IPS DF 19.7 (cell line): ENCODE measurements around the gene SRSF11.
A peak's percentile ranks its signal among the peaks of the same experiment; 100 is the strongest.
"Not testable (repeated sequence)": the region's sequence is repeated elsewhere in the genome, so short reads cannot be mapped to it uniquely, and the experiment has no call there.

Experiments
- DNase-seq: peaks from one replicate; pipeline ENCODE4 v3.0.0-alpha.2; 2013; ENCODE audit warnings: low read depth, low spot score

Gene SRSF11, protein sequence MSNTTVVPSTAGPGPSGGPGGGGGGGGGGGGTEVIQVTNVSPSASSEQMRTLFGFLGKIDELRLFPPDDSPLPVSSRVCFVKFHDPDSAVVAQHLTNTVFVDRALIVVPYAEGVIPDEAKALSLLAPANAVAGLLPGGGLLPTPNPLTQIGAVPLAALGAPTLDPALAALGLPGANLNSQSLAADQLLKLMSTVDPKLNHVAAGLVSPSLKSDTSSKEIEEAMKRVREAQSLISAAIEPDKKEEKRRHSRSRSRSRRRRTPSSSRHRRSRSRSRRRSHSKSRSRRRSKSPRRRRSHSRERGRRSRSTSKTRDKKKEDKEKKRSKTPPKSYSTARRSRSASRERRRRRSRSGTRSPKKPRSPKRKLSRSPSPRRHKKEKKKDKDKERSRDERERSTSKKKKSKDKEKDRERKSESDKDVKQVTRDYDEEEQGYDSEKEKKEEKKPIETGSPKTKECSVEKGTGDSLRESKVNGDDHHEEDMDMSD

DNA sequence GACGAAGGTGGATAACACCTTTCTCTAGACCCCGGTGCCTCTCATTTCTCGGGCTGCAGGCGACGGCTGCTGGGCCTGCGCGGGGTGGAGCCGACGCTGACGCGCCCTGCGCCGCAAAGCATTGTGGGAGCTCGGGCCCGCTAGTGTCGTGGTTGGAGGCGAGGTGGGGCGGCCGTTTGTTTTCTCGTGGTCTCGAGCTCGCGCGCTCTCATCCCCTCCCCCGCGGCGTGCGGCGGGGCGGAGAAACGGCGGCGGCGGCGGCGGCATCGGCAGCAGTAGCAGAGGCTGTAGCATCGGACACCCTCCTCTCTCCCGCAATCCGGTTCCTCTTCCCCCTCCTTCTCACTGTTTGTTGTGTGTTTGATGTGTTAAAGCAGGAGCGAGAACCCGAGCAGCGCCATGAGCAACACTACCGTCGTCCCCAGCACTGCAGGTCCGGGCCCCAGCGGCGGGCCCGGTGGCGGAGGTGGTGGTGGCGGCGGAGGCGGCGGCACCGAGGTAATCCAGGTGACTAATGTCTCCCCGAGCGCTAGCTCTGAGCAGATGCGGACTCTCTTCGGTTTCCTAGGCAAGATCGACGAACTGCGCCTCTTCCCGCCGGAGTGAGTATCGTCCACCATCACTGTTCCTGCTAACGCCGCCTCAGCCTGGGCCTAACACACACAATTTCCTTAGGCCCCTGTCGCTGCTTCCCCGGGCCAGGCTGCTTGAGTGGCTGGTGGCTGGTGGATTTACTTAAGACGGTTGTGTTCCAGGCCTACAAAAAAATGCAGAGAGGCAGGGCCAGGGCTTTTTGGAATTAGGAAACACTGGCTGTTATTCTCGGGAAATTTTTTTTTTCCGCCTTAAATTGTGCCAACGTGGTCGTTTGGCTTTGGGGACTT is at the start of gene SRSF11:
SRSF11 (plus strand) TSS at position 143 of the 884 bp plus-strand sequence; CDS start at position 400, 257 bp downstream.
- peak; percentile 48 for DNase-seq

DNA sequence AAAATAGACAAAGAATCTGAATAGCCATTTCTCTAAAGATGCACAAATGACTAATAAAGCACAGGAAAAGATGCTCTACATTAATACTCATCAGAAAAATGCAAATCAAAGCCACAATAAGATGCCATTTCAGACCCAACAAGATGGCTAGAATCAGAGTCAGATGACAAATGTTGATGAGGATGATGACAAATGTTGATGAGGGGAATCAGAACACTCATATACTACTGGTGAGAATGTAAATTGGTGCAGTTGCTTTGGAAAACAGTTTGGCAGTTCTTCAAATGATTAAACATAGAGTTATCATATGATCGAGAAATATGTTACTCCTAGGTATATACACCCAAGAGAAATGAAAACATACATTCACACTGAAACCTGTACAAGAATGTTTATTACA is 49.7 kb upstream of the SRSF11 start:
- no peak for DNase-seq

DNA sequence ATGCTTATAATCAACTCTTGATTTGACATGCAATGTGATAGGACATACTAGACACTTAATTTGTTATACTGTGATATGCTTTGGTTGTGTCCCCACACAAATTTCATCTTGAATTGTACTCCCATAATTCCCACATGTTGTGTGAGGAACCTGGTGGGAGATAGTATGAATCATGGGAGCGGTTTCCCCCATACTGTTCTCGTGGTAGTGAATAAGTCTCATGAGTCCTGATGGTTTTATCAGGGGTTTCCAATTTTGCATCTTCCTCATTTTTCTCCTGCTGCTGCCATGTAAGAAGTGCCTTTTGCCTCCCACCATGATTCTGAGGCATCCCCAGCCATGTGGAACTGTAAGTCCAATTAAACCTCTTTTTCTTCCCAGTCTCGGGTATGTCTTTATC is 36.0 kb upstream of the SRSF11 start:
- not testable (repeated sequence) for DNase-seq

DNA sequence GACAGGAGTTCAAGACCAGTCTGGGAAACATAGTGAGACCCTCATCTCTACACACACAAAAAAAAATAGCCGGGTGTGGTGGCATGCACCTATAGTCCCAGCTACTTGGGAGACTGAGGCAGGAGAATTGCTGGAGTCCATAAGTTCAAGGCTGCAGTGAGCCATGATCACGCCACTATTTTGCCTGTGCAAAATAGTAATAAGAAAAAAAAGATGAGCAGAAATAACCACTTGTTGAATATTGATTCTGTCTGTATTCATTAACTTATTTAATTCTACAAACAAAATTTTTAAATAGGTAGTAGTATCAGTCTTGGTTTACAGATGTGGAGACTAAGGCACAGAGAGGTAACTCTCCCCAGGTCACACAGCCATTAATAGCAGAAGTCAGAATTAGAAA is 32.7 kb upstream of the SRSF11 start:
- no peak for DNase-seq

DNA sequence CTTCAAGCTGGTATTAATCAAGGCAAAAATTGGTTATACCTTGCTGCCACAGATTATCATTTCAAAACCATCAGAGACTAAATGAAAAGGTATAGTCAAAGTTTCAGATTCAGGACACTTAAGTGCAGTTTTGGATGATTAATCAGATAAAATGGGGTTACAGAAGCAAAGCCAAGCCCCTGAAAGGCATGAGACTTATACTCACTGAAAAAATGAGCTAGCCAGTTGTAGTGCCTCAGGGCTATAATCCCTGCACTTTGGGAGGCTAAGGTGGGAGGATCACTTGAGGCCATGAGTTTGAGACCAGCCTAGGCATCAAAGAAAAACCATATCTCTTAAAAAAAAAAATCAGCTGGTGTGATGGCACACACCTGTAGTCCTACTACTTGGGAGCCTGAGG is 31.0 kb upstream of the SRSF11 start:
- no peak for DNase-seq

DNA sequence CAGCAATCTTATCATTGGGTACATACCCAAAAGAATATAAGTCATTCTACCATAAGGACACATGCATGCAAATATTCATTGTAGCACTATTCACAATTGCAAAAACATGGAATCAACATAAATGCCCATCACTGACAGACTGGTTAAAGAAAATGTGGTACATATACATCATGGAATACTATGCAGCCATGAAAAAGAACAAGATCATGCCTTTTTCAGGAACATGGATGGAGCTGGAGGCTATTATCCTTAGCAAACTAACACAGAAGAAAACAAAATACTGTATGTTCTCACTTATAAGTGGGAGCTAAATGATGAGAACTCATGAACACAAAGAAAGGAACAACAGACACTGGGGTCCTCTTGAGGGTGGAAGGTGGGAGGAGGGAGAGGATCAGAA is 28.7 kb upstream of the SRSF11 start:
- not testable (repeated sequence) for DNase-seq

DNA sequence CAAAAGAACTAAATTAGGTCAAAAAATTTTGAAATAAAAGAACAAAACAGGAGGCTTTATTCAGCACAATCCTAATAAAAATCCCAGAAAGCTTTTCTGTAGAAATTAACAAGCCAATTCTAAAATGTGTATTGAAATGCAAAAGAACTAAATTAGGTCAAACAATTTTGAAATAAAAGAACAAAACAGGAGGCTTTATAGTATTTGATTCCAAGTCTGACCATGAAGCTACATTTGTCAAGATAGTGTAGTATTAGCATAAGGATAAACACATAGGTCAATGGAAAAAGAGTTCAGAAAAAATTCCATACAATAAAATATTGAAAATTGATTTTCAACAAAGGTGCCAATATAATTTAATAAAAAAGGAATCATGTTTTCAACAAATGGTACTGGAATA is 26.6 kb upstream of the SRSF11 start:
- DNase-seq = no peak

DNA sequence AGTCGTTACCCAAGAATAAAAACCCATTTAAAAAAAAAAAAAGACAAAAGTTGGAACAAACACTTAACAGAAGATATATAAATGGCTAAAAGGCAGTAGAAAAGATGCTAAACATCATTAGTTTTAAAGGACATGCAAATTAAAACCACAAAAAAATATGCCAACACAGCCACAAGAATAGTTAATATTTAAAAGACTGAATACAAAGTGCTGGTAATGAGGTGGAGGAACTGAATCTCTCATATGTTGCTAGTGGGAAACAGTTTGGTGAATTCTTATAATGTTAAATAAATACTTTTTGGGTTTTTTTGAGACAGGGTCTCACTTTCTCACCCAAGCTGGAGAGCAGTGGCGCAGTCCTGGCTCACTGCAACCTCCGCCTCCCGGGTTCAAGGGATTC is 25.8 kb upstream of the SRSF11 start:
- DNase-seq = no peak

DNA sequence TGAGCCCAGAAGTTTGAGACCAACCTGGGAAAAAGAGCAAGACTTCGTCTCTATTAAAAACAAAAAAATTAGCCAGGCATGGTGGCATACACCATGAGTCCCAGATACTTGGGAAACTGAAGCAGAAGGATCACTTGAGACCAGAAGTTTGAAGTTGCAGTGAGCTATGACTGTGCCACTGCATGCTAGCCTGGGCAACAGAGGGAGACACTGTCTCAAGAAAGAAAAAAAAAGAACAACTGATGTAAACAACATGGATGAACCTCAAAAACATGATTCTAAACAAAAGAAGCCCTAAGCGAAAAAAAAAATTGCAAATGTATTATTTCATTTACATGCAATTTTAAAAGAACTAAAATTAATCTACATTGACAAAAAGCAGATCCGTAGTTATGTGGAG is 24.8 kb upstream of the SRSF11 start:
- no peak for DNase-seq

DNA sequence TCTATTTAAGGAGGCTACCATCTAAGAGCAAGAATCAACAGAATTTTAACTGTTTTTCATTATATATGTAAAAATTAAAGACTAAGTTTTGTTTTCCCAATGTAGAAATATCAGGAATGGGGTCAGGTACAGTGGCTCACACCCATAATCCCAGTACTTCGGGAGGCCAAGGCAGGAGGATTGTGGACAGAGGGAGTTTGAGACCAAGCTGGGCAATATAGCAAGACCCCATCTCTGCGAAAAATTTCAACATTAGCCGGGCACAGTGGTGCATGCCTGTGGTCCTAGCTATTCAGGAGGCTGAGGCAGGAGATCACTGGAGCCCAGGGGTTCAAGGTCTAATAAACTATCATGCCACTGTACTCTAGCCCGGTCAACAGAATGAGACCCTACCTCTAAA is 21.1 kb upstream of the SRSF11 start:
- DNase-seq = no peak

DNA sequence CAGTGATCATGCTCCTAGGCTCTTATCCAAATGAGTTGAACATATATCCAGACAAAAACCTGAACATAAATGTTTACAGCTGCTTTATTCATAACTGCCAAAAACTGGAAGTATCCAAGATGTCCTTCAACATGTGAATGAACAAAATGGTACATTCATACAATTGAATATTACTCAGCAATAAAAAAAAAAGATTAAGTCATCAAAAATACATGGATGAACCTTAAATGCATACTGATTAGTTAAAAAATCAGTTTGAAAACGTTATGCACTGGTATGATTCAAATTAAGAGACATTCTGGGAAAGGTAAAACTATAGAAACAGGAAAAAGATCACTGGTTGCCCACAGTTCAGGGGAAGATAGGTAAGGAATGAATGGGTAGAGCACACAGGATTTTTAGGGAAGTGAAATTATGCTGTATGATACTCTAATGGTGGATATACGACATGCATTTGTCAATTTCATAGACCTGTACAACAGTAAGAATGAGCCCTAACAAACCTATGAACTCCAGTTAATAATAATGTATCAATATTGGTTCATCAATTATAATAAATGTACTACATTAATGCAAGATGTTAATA is 18.9 kb upstream of the SRSF11 start:
- no peak for DNase-seq

DNA sequence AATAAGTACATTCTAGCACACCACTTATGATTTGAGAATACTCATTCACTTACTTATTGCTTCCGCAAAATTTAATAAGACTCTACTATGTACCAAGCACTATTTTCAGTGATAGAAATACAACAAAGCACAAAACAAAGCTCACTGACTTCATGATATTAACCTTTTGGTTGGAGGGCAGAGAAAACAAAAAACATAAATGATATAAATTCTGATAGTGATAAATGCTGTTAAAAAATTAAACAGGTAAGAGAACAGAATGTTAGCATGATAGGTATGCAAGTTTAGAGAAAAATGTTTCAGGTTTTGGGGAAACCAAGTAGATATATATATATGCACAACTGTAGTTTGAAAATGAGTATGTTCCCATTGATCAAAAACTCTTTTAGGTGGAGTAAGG is 17.0 kb upstream of the SRSF11 start:
- no peak for DNase-seq

DNA sequence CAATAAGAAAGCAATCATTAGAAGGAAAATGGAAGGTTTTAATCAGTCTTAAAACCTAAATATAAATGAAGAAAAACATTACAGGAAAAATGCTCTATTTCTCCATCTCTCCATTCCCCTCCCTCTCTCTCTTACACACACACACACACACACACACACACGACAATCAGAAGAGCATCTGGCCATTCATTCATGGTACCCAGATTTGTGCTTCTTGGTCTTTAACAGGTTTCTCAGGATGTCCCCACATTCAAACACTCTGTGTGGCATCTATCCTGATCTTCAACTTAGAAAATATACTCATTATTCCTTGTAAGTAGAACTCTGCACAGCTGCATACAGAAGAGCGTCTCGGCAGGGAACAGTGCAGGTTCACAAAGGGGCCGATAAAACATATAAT is 16.6 kb upstream of the SRSF11 start:
- DNase-seq = no peak

DNA sequence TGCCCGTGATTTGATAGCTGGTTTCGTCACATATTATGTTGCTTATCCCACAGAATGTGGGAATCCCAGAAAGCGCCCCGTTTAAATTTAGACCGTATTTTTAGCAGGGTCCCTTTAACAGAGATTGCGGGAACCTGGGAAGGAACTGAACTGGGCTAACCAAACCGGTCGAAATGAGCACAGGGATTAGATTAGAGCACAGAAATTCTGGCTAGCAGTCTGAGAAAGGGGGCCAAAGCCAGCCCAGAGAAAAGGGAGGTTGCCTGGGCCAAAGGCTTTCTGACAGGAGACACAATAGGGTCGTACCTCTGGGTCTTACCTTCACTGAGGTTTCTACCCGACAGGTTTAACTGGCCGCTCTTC is 16.1 kb upstream of the SRSF11 start:
- no peak for DNase-seq

DNA sequence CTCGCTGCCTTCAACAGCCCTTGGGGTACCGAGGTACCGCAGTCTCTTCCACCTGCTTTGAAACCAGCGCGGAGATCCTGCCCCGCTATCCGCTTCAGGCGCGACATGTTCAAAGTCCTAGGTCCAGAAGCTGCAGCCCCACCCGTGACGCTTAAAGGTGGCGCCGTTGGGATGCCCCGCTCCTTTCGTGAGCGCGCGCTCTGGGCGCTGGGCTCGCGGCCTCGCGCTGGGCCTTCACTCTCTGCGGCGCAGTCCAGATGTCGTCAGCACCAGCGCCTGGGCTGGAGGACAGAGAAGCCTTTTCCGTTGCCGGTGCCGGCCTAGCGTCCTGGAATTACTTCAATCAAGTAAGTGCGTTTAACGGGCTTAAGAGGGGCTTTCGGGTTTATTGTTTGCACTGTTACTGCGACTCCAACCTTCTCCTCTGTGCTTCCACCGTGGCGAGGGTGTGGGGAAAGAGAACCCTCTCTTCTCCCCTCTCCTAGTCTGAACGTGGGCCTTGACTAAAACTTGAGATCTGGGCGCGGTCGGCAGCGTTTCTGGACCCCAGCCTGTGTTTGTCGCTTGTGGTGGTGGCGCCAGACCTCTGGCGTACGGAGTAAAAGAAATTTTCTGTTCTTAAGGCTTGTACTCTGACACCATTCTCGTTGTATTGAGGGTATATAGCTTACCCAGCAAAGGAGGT is 15.6 kb upstream of the SRSF11 start, which contains the start of gene LRRC40:
LRRC40 (minus strand) TSS at position 146 of the 685 bp plus-strand sequence; CDS start at position 107, 39 bp downstream.
- peak; percentile 75 for DNase-seq

DNA sequence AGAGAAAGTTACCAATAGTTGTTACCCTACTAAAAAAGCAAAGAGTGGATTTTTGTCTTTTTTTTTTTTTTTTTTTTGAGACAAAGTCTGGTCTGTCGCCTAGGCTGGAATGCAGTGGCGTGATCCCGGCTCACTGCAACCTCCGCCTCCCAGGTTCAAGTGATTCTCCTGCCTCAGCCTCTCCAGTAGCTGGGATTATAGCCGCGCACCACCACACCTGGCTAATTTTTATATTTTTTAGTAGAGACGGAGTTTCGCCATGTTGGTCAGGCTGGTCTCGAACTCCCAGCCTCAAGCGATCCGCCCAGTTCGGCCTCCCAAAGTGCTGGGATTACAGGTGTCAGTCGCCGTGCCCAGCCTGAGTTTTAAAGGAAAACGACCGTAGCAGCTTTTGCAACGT is 14.3 kb upstream of the SRSF11 start:
- not testable (repeated sequence) for DNase-seq

DNA sequence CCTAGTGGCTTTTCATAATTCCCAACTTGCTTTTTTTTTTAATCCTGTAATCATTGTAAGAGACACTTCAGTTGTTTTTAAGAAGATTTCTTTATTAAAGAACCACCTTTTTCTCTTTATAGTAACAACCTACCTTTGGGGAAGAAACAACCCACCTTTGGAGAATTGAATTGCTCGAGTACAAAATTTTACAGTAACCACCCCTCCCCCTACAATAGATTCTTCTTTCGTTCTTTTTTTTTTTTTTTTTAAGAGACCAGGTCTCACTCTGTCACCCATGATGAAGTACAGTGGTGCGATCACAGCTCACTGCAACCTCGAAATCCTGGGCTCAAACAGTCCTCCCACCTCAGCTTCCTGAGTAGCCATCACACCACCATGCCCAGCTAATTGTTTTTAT is 13.7 kb upstream of the SRSF11 start:
- DNase-seq = no peak

DNA sequence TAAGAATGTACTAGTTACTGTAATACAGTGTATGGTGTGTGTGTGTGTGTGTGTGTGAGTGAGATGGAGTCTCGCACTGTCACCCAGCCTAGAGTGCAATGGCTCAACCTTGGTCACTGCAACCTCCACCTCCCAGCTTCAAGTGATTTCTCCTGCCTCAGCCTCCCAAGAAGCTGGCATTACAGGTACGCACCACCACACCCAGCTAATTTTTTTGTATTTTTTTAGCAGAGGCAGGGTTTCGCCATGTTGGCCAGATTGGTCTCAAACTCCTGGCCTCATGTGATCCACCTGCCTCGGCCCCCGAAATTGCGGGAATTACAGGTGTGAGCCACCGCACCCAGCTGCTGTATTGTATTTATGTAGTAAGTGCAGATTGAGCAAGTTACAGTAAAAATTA is 12.9 kb upstream of the SRSF11 start:
- no peak for DNase-seq

DNA sequence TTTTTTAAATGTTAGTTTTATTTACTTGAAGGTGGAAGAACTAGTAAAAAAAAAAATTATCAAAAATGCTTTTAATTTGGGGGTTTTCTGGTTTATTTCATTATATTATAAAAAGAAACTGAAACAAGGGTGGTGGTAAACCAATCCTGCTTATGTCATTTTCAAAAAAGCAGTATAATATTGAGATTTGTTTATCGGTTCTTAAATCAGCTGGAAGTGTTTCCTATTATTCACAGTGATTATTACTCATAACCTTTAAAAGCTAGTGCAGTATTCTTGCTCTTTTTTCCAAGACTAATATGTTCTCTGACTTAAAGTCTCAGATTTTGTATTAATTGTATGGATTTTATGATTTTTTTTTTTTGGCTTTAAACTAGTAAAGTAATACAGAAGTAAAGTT is 10.4 kb upstream of the SRSF11 start:
- no peak for DNase-seq

DNA sequence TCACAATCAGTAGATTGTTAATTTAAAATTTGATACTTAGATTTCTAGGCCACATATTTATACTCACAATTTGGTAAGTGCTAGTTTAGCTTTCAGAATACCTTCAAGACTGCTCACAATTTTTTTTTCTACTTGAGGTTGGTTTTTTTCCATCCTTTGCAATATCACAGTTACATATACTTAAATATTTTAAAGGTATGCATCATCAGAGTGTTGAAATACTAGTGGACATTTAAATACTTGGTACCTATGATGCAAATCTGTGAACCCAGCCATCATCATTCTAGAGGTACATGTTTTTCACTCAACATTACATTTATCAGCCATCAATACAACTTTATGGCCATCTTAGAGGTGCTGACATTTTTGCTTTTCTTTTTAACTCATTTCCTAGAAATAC is 9.6 kb upstream of the SRSF11 start:
- DNase-seq = no peak

DNA sequence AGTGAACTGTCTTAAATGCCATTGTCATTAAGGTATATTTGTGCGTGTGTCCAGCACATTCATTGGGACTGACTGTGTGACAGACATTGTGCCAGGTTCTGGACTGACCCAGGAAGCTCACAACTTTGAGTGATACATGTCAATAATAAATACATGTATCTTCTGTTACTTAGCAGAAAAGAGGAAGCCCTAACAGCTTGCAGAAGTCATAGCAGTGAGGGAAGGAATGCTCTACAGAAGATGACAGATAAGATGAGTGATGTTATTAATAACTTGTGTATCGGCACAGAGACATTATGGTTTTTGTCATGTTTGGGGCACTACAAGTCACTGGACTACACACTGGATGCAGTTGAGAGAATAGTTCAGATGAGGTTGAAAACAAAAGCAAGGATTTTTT is 1.2 kb upstream of the SRSF11 start:
- no peak for DNase-seq
